HepG2 (cell line): ENCODE results near the gene PACS1. TPM values are rescaled to one million over a fixed set of nuclear protein-coding genes. Genes with fewer than 3 reads are reported as not detected.

Experiments
- ATAC-seq: fragments of 200-7000 bp; cut with Tn5 transposase; 3 replicates; pipeline ENCODE4 v1.9.1; 2020; ENCODE audit warnings: mild to moderate bottlenecking, moderate library complexity
- BruUV-seq: library from RNA; stranded (reverse); fragments of 400-500 nt; replicated peaks from 2 replicates; lab custom pipeline; 2021; lab: Mats Ljungman, UMichigan
- CTCF ChIA-PET: fragments of 300-600 bp; formaldehyde crosslinking; extraction: SDS; loops from one replicate; lab custom pipeline; 2021; ENCODE audit warnings: low total read pairs, inconsistent platforms, low intra/inter-chr PET ratio; lab: Yijun Ruan, JAX
- POLR2A ChIA-PET: fragments of 350-600 bp; sonication (Branson Sonifier 250); formaldehyde crosslinking; loops from one replicate; lab custom pipeline; 2020; ENCODE audit warnings: antibody characterized with exemption, inconsistent platforms; lab: Yijun Ruan, JAX
- DNase-seq: peaks from one replicate; pipeline ENCODE4 v3.0.0-alpha.2; 2015; ENCODE audit warnings: low spot score
- FAIRE-seq: peaks from 3 replicates; lab custom pipeline; 2011; peaks lifted over from hg19 to GRCh38; lab: Jason Lieb, UNC
- H2AFZ ChIP-seq: one replicate; pipeline ENCODE4 v1.6.1; 2011; ENCODE audit warnings: low read length, inconsistent platforms
- H3K27ac ChIP-seq: fragments of 300-600 bp; 3 replicates; pipeline ENCODE4 v1.8.0; 2011; ENCODE audit warnings: mixed run types, mild to moderate bottlenecking, mixed read lengths, low read length, inconsistent platforms; ENCODE audit not compliant: insufficient read depth; ENCODE audit errors: extremely low read length
- H3K27me3 ChIP-seq, 2 experiments: fragments of 200-600 bp in 1 of 2; 2 replicates in 1 of 2; 3 replicates in 1 of 2; pipeline versions ENCODE4 v1.6.0 to v1.8.0; 2011; ENCODE audit warnings: low read length in 2 of 2, mild to moderate bottlenecking in 2 of 2, moderate library complexity in 2 of 2, inconsistent platforms in 1 of 2; ENCODE audit not compliant: insufficient read depth in 2 of 2, control insufficient read depth in 1 of 2
- H3K36me3 ChIP-seq, 2 experiments: fragments of 200-600 bp in 1 of 2; replicated peaks in 1 of 2; 2 replicates in 1 of 2; 3 replicates in 1 of 2; pipeline versions ENCODE4 v1.5.1 to v1.8.0; 2011; ENCODE audit warnings: low read length in 2 of 2, inconsistent platforms in 1 of 2; ENCODE audit not compliant: insufficient read depth in 2 of 2, control insufficient read depth in 1 of 2
- H3K4me1 ChIP-seq: 2 replicates; pipeline ENCODE4 v1.5.1; 2012; ENCODE audit warnings: low read length, inconsistent platforms; ENCODE audit not compliant: insufficient read depth
- H3K4me2 ChIP-seq: 2 replicates; pipeline ENCODE4 v1.6.0; 2011; ENCODE audit warnings: low read depth, low read length, inconsistent platforms
- H3K4me3 ChIP-seq, 3 experiments: fragments of 200-600 bp in 1 of 3; sonication (generic), shearing (Covaris generic) in 1 of 3; replicated peaks in 1 of 3; 2 replicates each; pipeline ENCODE4 v1.5.1; 2011 to 2016; ENCODE audit warnings: low read length in 3 of 3, inconsistent platforms in 2 of 3, low read depth in 2 of 3, mild to moderate bottlenecking in 2 of 3, control low read depth in 1 of 3, mixed read lengths in 1 of 3; ENCODE audit not compliant: insufficient read depth in 1 of 3
- H3K79me2 ChIP-seq: one replicate; pipeline ENCODE4 v1.6.1; 2011; ENCODE audit warnings: low read length, inconsistent platforms; ENCODE audit not compliant: insufficient read depth
- H3K9ac ChIP-seq: 2 replicates; pipeline ENCODE4 v1.6.0; 2011; ENCODE audit warnings: mild to moderate bottlenecking, low read depth, low read length, inconsistent platforms; ENCODE audit not compliant: insufficient read depth
- H3K9me3 ChIP-seq: 2 replicates; pipeline ENCODE4 v1.5.1; 2012; ENCODE audit warnings: mild to moderate bottlenecking, low read length
- H4K20me1 ChIP-seq: 2 replicates; pipeline ENCODE4 v1.6.0; 2011; ENCODE audit warnings: inconsistent platforms, mild to moderate bottlenecking, low read length, moderate library complexity; ENCODE audit not compliant: insufficient read depth
- ARID5B ChIP-seq: IDR thresholded peaks from 2 replicates; pipeline ENCODE4 v1.4.0; 2020; ENCODE audit warnings: mild to moderate bottlenecking, missing genetic modification reagents
- DBP ChIP-seq: sonication (generic); formaldehyde crosslinking; IDR thresholded peaks from 2 replicates; pipeline ENCODE4 v1.4.0; 2020; ENCODE audit warnings: missing genetic modification reagents; ENCODE audit errors: not compliant biosample characterization
- HES4 ChIP-seq: sonication (generic); formaldehyde crosslinking; IDR thresholded peaks from 2 replicates; pipeline ENCODE4 v1.9.0; 2021; ENCODE audit warnings: mild to moderate bottlenecking, missing genetic modification reagents, borderline replicate concordance
- NFYB ChIP-seq: sonication (generic); formaldehyde crosslinking; IDR thresholded peaks from 2 replicates; pipeline ENCODE4 v1.4.0; 2020; ENCODE audit warnings: missing genetic modification reagents
- POGZ ChIP-seq: sonication (generic); formaldehyde crosslinking; IDR thresholded peaks from 2 replicates; pipeline ENCODE4 v1.4.0; 2020; ENCODE audit warnings: mild to moderate bottlenecking, missing genetic modification reagents
- SOX5 ChIP-seq: IDR thresholded peaks from 2 replicates; pipeline ENCODE4 v1.6.1; 2016; ENCODE audit warnings: borderline replicate concordance
- SOX6 ChIP-seq, 2 experiments: fragments of 450-650 bp in 1 of 2; sonication (generic) in 1 of 2; formaldehyde crosslinking in 1 of 2; IDR thresholded peaks; 2 replicates each; pipeline versions ENCODE4 v1.4.0 to v1.6.1; 2017 to 2020; ENCODE audit warnings: antibody characterized with exemption in 1 of 2, mild to moderate bottlenecking in 1 of 2, missing genetic modification reagents in 1 of 2
- THAP11 ChIP-seq: IDR thresholded peaks from 2 replicates; pipeline ENCODE4 v1.6.1; 2016; ENCODE audit warnings: missing biosample characterization, missing genetic modification reagents
- ZNF335 ChIP-seq: sonication (generic); formaldehyde crosslinking; IDR thresholded peaks from 2 replicates; pipeline ENCODE4 v1.4.0; 2020; ENCODE audit warnings: missing genetic modification reagents
- ZNF362 ChIP-seq: sonication (generic); formaldehyde crosslinking; IDR thresholded peaks from 2 replicates; pipeline ENCODE4 v1.4.0; 2020; ENCODE audit warnings: missing genetic modification reagents, mild to moderate bottlenecking, borderline replicate concordance
- ZNF513 ChIP-seq: sonication (generic); formaldehyde crosslinking; conservative IDR thresholded peaks from 2 replicates; pipeline ENCODE4 v1.5.0; 2020; ENCODE audit warnings: missing genetic modification reagents
- ZNF737 ChIP-seq: sonication (generic); formaldehyde crosslinking; IDR thresholded peaks from 2 replicates; pipeline ENCODE4 v1.5.0; 2020; ENCODE audit warnings: missing genetic modification reagents, mild to moderate bottlenecking, borderline replicate concordance
- WGBS: methylation state at CpG from one replicate; pipeline ENCODE4 v1.1.6; 2017; ENCODE audit warnings: low lambda C conversion rate; 5-methylcytosine and 5-hydroxymethylcytosine counted together
- in situ Hi-C: cut with HindIII; loops from 2 replicates; pipeline ENCODE4 v1.10.0; 2017; ENCODE audit warnings: low pct_unique_long_range_greater_than_20kb; ENCODE audit not compliant: extremely low pct_ligation_motif_present
- intact Hi-C: fragments of 100-400 bp; cut with micrococcal nuclease; formaldehyde crosslinking; loops from one replicate; pipeline ENCODE4 v1.10.0; 2022; ENCODE audit not compliant: unreplicated experiment
- polyA plus RNA-seq, 8 experiments: library from polyadenylated mRNA; depleted of rRNA in 3 of 8; stranded (reverse) in 7 of 8; unstranded in 1 of 8; fragments of >200 nt; fragmentation: Illumina TruSeq in 4 of 8; extraction: Trizol in 4 of 8; gene quantifications; 2 replicates each; pipeline versions ENCODE4 v1.2.1 to v1.2.3, GENCODE V29; 2011 to 2016; ENCODE audit warnings: low read depth in 4 of 8, missing spikeins in 1 of 8, mixed read lengths in 1 of 8; ENCODE audit not compliant: insufficient read depth in 1 of 8
- total RNA-seq, 5 experiments: library from RNA; depleted of rRNA; stranded (reverse); fragments of >200 nt; fragmentation: Illumina TruSeq; extraction: Trizol; gene quantifications; 2 replicates each; pipeline ENCODE4 v1.2.3, GENCODE V29; 2016; ENCODE audit warnings: low read depth in 1 of 5

PACS1 gene
- total and polyA plus RNA-seq, 2 of the 13 experiments (the other 11 are each of a cell fraction or from before 2014, with no cell fraction given): 7.6 to 8.6 TPM

- TF ChIP-seq POGZ (CRISPR knock-in tag): no peak
Measured at GRCh38 chr11:66084821-66085475, 14.9 kb downstream of the PACS1 start (continued).

GRCh38 chr11:66087148-66087908, 17.3 kb downstream of the PACS1 start:
- Histone ChIP-seq H3K79me2 (peaks cover 14% of the 10 kb centered on the region), H3K27ac (peak overlapping the region; percentile 47), H4K20me1 (no peaks in the 10 kb centered on the region), H3K4me1 (peaks cover 46% of the 10 kb centered on the region), H3K27me3 (no peaks in the 10 kb centered on the region), H3K4me2 (peak overlapping the region; percentile 52), H3K36me3 (no peaks in the 10 kb centered on the region), H2AFZ (no peak overlapping the region), H3K4me3 (no peak overlapping the region), H3K9ac (peak overlapping the region; percentile 13; the same call in 1 of the 2 replicates), H3K9me3 (no peaks in the 10 kb centered on the region)
- no TSS peak for BruUV-seq
- intact Hi-C loops (loop anchor here (1.0 kb wide), 1 partner anchor 32 kb away; no protein-coding TSS in a partner anchor), in situ Hi-C loops (no loop called here)
- FAIRE-seq: no peak
- no peak for DNase-seq
- 42% methylated on average over 9 of the region's 9 CpGs for WGBS
- ChIA-PET POLR2A (interaction anchor here (1.5 kb wide), 1 partner anchor 32 kb away, joined by 4 read pairs; no protein-coding TSS in a partner anchor), CTCF (no interaction called here)
- ATAC-seq: peak; percentile 79
- peak; percentile 58; the same call in 1 of the 2 replicates for TF ChIP-seq SOX5 (CRISPR knock-in tag)
- TF ChIP-seq THAP11 (CRISPR knock-in tag): 0 out of 2 replicates have a peak, but pooled peaks have one; percentile 11
- TF ChIP-seq ARID5B (CRISPR knock-in tag): peak; percentile 36; the same call in 1 of the 2 replicates
- TF ChIP-seq SOX6 (IDR thresholded peaks at IDR 0.05): no peak
- TF ChIP-seq SOX6 (CRISPR knock-in tag; IDR thresholded peaks at IDR 0.05): peak; percentile 38; the same call in 1 of the 2 replicates
- TF ChIP-seq ZNF335 (CRISPR knock-in tag): no peak
- TF ChIP-seq ZNF513: no peak
- TF ChIP-seq ZNF362 (CRISPR knock-in tag): peak; percentile 81
- TF ChIP-seq DBP (CRISPR knock-in tag): no peak
- no peak for TF ChIP-seq HES4 (CRISPR knock-in tag)
- no peak for TF ChIP-seq ZNF737 (CRISPR knock-in tag)
- no peak for TF ChIP-seq NFYB (CRISPR knock-in tag)
